GM18858 (cell line): Measurements from ENCODE around the gene MCTP1.
A peak's percentile ranks its signal among the peaks of the same experiment; 100 is the strongest.

Source experiments
- ATAC-seq: cut with Tn5 transposase; IDR thresholded peaks from one replicate; pipeline ENCODE4 v1.9.1; 2021; ENCODE audit not compliant: unreplicated experiment

The MCTP1 gene

GRCh38 chr5:94779684-94780083 lies 505.2 kb downstream of the MCTP1 start:
- no peak for ATAC-seq

GRCh38 chr5:94778732-94779131 lies 506.2 kb downstream of the MCTP1 start:
- no peak for ATAC-seq

GRCh38 chr5:94778299-94778698 lies 506.6 kb downstream of the MCTP1 start:
- ATAC-seq, result no peak

GRCh38 chr5:94777056-94777880 lies 507.6 kb downstream of the MCTP1 start:
- ATAC-seq, result no peak

- no peak for ATAC-seq
Observed at GRCh38 chr5:94776167-94776566, 508.7 kb downstream of the MCTP1 start.

GRCh38 chr5:94775088-94775487 lies 509.8 kb downstream of the MCTP1 start:
- no peak for ATAC-seq

GRCh38 chr5:94771742-94772141 lies 513.2 kb downstream of the MCTP1 start:
- no peak for ATAC-seq

GRCh38 chr5:94769996-94770395 lies 514.9 kb downstream of the MCTP1 start:
- ATAC-seq, result no peak

GRCh38 chr5:94761786-94762185 lies 523.1 kb downstream of the MCTP1 start:
- no peak for ATAC-seq

GRCh38 chr5:94761055-94761454 lies 523.8 kb downstream of the MCTP1 start:
- ATAC-seq, result no peak

GRCh38 chr5:94759961-94760360 lies 524.9 kb downstream of the MCTP1 start:
- ATAC-seq, result no peak

- ATAC-seq, result no peak
Observed at GRCh38 chr5:94759022-94759421, 525.9 kb downstream of the MCTP1 start.

GRCh38 chr5:94754824-94755223 lies 530.1 kb downstream of the MCTP1 start:
- no peak for ATAC-seq

- no peak for ATAC-seq
Observed at GRCh38 chr5:94751460-94751859, 533.4 kb downstream of the MCTP1 start.

- no peak for ATAC-seq
Observed at GRCh38 chr5:94750681-94751080, 534.2 kb downstream of the MCTP1 start.

- no peak for ATAC-seq
Observed at GRCh38 chr5:94749042-94749441, 535.9 kb downstream of the MCTP1 start.

GRCh38 chr5:94748212-94748611 lies 536.7 kb downstream of the MCTP1 start:
- ATAC-seq, result no peak

- ATAC-seq, result no peak
Observed at GRCh38 chr5:94747371-94747770, 537.5 kb downstream of the MCTP1 start.

GRCh38 chr5:94746731-94747124 lies 538.2 kb downstream of the MCTP1 start:
- ATAC-seq, result peak; percentile 51

- ATAC-seq, result peak; percentile 74
Observed at GRCh38 chr5:94745786-94746730, 538.8 kb downstream of the MCTP1 start.

GRCh38 chr5:94744906-94745305 lies 540.0 kb downstream of the MCTP1 start:
- ATAC-seq, result no peak

GRCh38 chr5:94742852-94743251 lies 542.0 kb downstream of the MCTP1 start:
- no peak for ATAC-seq
